ENCODE measurements around the gene ITSN1.

The ITSN1 gene

DNA sequence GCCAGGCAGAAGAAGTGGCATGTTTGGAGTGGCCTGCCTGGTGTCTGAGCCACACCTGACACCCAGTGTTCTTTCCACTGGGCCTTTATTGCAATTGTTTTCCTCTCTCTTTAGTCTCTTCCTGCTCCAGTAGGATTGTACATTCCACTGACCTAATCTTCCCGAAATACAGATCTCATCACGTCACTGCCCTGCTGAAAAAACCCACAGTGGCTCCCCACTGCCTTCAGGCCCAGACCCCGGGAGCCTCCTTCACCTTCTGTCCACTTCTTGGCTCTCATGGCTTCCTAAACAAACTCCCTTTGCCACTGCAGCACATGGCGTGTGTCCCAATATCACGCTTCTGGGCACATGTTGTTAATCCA, 298.6 kb downstream of the ITSN1 start:
- no peak for DNase-seq

DNA sequence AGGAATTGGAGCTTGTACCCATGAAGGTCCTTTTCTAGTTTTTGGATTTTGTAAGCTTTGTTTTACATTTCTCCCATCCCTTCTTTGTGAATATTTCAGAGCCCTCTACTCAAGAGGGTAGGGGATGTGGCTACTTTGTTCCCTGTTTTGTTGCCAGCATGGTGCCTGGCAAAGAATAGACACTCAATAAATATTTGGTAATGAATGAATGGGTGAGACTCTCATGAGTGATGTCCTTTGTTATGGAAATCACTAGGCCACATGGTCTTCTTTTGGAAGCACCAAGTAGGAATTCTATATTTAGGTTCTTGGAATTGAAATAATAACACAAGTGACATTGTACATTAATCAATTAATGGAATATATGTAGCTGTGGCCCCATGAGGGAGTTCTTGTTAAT, 300.1 kb downstream of the ITSN1 start:
- DNase-seq = no peak

DNA sequence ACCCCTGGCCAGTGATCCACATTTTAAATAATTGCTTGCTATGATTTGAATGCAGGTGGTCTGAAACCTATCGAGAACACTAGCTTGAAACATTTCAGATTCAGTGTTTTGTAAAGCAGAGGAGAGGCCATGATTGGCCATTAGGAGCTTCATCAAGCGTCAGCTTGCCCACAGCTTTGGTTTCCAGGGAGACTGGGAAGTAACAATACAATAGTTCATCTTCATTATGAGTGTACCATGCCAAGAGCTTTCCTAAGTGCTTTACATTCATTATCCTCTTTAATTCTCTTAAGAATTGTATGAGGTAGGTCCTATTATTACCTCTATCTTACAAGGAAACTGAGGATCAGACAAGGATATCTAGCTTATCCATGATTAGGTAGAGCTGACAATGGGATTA, 301.0 kb downstream of the ITSN1 start:
- DNase-seq = no peak

DNA sequence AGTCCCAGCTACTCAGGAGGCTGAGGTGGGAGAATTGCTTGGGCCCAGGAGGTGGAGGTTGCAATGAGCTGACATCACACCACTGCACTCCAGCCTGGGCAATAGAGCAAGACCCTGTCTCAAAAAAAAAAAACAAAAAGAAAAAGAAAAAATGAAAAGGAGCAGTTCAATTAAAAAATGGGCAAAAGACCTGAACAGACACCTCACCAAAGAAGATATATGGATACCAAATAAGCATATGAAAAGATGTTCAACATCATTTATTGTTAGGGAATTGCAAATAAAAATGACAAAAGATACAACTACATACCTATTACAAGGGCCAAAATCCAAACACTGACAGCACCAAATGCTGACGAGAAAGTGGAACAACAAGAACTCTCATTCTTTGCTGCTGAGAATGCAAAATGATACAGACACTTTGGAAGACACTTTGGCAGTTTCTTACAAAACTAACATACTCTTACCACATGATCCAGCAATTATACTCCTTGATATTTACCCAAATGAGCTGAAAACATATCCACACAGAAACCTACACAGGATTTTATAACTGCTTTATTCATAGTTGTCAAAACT, 302.0 kb downstream of the ITSN1 start:
- DNase-seq = no peak

DNA sequence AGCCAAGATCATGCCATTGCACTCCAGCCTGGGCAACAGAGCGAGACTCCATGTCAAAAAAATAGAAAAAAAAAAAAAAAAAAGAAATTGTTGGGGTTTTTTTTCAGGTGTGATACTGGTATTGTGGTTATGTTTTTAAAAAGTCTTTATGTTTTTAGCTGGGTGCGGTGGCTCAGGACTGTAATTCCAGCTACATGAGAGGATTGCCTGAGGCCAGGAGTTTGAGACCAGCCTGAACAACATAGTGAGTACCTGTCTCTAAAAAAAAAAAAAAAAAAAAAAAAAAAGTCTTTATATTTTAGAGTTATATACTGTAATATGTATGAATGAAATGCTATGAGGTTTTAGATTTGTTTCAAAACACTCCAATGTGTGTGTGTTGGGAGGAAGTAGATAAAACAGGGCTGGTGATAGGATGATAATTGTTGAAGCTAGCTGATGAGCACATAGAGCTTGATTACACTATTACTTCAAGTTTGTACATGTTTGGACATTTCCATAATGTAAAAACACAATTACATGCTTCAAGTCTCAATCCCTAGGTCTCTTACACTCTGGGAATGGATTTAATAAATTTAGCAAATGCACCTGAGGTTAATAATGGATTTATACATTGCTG, 303.5 kb downstream of the ITSN1 start:
- no peak for DNase-seq

DNA sequence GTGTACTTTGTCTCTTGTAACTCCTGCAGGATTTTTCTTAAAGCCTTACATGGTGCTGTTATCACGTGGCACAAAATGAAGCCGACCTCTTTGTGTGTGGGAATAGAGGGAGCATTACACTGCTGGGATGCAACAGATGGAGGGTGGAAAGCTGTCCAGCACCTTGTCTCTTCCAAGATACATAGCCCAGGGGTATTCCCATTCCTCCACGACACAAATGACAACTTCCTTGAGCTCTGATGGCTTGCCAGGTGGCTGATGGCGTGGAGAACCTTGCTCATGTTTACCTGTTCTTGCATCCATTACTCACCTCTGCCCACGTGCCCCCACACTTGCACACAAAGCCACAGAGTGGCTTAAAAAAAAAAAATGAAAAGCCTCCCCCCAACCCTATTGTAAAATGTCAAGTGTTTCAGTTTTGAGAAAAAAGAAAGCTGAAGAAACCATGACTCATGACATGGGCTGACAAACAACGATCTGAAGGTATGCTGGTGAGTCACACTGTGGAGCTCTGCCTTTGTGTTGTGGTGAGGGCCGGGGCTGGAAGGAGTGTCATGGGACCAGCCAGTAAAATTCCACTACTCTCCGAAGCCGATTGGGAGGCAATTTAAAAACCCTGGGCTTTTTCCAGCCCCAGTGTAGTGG, 305.3 kb downstream of the ITSN1 start:
- peak; percentile 29 to 79 for DNase-seq

DNA sequence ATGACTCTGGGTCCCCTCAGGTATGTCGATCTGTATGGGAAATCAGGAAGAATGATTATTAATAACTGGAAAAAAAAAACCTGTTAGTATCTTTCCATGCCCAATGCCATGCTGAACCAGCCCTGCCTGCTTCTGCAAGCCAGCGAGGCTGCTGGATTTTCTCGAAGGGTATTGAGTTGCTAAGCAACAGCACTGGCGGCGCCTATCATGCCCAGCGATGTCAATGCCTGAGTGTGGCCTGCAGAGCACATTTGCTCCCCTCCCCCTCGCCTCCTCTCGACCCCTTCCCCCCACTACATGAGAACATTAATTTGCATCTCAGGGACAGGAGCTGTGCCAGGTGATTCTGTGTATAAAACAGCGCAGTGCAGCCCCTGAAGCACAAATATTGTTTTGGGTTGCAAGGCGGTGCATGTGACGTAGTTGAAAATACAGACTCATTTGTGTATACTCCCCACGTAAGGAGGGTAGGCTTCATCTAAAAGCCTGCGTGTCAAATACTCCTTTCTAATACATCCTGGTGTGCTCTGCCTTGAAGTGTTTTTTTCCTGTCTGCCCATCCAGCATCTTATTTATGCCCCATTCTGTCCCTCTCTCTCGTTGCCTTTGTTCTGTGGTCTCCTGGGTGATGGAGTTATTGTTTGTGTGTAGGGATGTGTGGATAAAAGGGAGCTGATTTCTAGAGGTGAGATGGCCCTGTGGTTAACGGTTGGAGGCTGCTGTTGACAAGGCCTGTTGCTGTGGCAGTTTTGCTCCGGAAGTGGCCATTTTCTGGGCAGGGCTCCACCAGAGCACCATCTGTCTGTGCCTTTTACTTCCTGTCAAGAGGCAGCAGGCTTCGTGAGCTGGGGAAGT, 306.0 kb downstream of the ITSN1 start:
- DNase-seq = peak; percentile 61 to 90

DNA sequence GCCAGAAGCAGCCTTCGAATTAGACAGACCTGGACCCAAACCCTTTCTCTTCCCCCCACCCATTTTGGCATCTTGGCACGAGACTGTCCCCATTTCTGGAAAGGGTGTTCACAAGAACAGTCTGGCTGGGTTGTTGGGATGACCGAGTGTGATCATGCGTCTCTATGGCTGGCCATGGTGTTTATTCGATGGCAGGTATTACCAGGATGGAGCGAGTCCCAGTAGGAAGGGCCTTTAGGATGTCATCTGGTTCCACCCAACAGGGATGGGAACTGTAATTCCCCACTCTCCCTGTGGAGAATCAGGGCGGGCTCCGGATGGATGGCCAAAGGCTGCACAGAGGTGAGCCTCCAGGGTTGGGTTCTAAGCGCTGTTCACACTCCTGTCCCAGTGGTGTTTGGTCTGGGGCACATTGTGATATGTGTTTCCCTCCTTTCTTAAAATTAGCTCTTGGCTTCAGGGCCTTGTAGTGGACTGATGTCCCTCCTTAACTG, 306.7 kb downstream of the ITSN1 start:
- no peak for DNase-seq
